Natural killer cell (primary cell): ENCODE results near the gene CHTF8. TPM values are rescaled to one million over a fixed set of nuclear protein-coding genes. Genes with fewer than 3 reads are reported as not detected.
"Not testable (repeated sequence)": the region's sequence is repeated elsewhere in the genome, so short reads cannot be mapped to it uniquely, and the experiment has no call there.

Source experiments
- ATAC-seq, 3 donors: fragments of 150-1000 bp in 2 of 3; fragments of 200-7000 bp in 1 of 3; cut with Tn5 transposase; 1 replicate in 1 of 3; 2 replicates in 2 of 3; pipeline ENCODE4 v1.10.0; 2021; ENCODE audit warnings: mild to moderate bottlenecking in 2 of 3, moderate library complexity in 2 of 3
- DNase-seq, 2 donors: peaks; one replicate each; pipeline versions ENCODE4 v3.0.0 to v3.0.0-alpha.2; 2013 to 2021; ENCODE audit warnings: mixed read lengths in 1 of 2
- H3K27ac ChIP-seq: one replicate; pipeline ENCODE4 v1.5.1; 2013; ENCODE audit warnings: mild to moderate bottlenecking, low read length
- H3K27me3 ChIP-seq: one replicate; pipeline ENCODE4 v1.6.1; 2013; ENCODE audit warnings: low read length; ENCODE audit not compliant: control insufficient read depth, insufficient read depth
- H3K36me3 ChIP-seq: one replicate; pipeline ENCODE4 v1.6.1; 2013; ENCODE audit warnings: low read length; ENCODE audit not compliant: control insufficient read depth, insufficient read depth
- H3K4me1 ChIP-seq: one replicate; pipeline ENCODE4 v1.6.1; 2013; ENCODE audit warnings: low read length; ENCODE audit not compliant: control insufficient read depth, insufficient read depth
- H3K4me3 ChIP-seq: one replicate; pipeline ENCODE4 v1.5.1; 2013; ENCODE audit warnings: low read length
- H3K9me3 ChIP-seq: one replicate; pipeline ENCODE4 v1.6.1; 2013; ENCODE audit warnings: low read length; ENCODE audit not compliant: control insufficient read depth, insufficient read depth
- H3K27ac Mint-ChIP-seq, 2 donors: one replicate each; pipeline ENCODE4 v1.8.0; 2022; ENCODE audit warnings: mild to moderate bottlenecking in 2 of 2, mixed read lengths in 2 of 2, moderate library complexity in 1 of 2
- H3K27me3 Mint-ChIP-seq, 2 donors: one replicate each; pipeline ENCODE4 v1.8.0; 2022; ENCODE audit warnings: low read depth in 2 of 2, mixed read lengths in 2 of 2
- H3K36me3 Mint-ChIP-seq: one replicate; pipeline ENCODE4 v1.8.0; 2022; ENCODE audit warnings: mixed read lengths
- H3K4me1 Mint-ChIP-seq, 2 donors: one replicate each; pipeline ENCODE4 v1.8.0; 2022; ENCODE audit warnings: mixed read lengths in 2 of 2
- H3K4me3 Mint-ChIP-seq: one replicate; pipeline ENCODE4 v1.8.0; 2022; ENCODE audit warnings: mild to moderate bottlenecking, moderate library complexity, mixed read lengths
- H3K9me3 Mint-ChIP-seq, 2 donors: one replicate each; pipeline ENCODE4 v1.8.0; 2022; ENCODE audit warnings: mixed read lengths in 2 of 2
- WGBS: methylation state at CpG from one replicate; pipeline ENCODE4 v1.1.7; 2013; ENCODE audit warnings: missing lambda C conversion rate; ENCODE audit not compliant: insufficient coverage; 5-methylcytosine and 5-hydroxymethylcytosine counted together
- intact Hi-C: fragments of 100-400 bp; cut with micrococcal nuclease; formaldehyde crosslinking; loops from one replicate; pipeline ENCODE4 v1.14.2; 2022
- total RNA-seq, 4 donors: library from RNA; stranded (reverse); fragments of 120-200 nt in 1 of 4; gene quantifications; one replicate each; pipeline versions ENCODE4 v1.2.3 to v1.2.4, GENCODE V29; 2013 to 2022
- TF ChIP-seq, protein P1 (sequence below): fragments of 200-600 bp; IDR thresholded peaks from one replicate; pipeline ENCODE4 v1.8.0; 2022; ENCODE audit warnings: antibody characterized with exemption

CHTF8 gene
- total RNA-seq, 3 donors from 2014 or later (not counting 1 experiment from before 2014, with no cell fraction given) = 45.7 to 76.5 (median 74.2) TPM

DNA sequence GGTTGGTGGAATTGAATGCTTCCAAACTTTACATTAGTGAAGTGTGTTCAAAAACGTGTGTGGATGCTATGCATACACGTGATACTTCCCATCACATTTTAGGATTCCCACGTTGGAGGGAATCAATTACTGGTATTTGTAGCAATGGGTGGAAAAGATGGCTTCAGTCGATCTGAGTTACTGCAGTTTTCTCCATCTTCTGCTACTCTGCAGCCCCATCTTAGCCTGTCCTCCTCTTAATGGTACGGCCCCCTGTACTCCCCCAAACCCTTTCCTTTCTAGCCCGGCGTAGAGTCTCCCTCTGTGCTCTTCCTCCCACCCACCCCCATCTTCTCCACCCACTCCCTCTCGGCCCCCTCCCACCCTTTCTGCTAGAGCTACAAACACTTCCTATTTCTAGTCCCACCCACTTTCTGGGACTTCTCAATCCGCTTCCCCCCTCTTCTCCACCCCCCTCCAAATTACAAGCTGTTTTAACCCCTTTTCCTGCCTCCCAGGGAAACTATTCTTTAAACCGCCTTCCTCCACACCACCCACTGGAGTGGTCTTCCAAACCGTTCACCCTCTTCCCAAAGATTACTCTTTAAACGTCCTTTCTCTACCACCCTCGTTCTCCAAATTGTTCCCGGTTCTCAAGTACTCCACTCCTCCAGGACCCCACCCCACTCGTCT, 1.1 kb downstream of the CHTF8 start:
- TF ChIP-seq, protein P1, sequence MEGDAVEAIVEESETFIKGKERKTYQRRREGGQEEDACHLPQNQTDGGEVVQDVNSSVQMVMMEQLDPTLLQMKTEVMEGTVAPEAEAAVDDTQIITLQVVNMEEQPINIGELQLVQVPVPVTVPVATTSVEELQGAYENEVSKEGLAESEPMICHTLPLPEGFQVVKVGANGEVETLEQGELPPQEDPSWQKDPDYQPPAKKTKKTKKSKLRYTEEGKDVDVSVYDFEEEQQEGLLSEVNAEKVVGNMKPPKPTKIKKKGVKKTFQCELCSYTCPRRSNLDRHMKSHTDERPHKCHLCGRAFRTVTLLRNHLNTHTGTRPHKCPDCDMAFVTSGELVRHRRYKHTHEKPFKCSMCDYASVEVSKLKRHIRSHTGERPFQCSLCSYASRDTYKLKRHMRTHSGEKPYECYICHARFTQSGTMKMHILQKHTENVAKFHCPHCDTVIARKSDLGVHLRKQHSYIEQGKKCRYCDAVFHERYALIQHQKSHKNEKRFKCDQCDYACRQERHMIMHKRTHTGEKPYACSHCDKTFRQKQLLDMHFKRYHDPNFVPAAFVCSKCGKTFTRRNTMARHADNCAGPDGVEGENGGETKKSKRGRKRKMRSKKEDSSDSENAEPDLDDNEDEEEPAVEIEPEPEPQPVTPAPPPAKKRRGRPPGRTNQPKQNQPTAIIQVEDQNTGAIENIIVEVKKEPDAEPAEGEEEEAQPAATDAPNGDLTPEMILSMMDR = no peak
- Histone ChIP-seq H3K36me3 (no peaks in the 10 kb centered on the region), H3K9me3 (no peaks in the 10 kb centered on the region), H3K4me1 (peaks cover 12% of the 10 kb centered on the region), H3K4me3 (peak overlapping the region; percentile 86), H3K27me3 (no peaks in the 10 kb centered on the region), H3K27ac (peak overlapping the region; percentile 82)
- H3K27me3 Mint-ChIP-seq = no peaks in the 10 kb centered on the region
- H3K36me3 Mint-ChIP-seq = no peaks in the 10 kb centered on the region
- WGBS = 3% methylated on average over 13 of the region's 15 CpGs
- no peak for ATAC-seq
- DNase-seq = peak in 1 of 2 donors; percentile 53
- peak overlapping the region; percentile 80 to 93 for H3K27ac Mint-ChIP-seq
- H3K9me3 Mint-ChIP-seq = no peaks in the 10 kb centered on the region
- intact Hi-C loops = no loop called here
- peaks cover 43 to 48% of the 10 kb centered on the region in 2 donors for H3K4me1 Mint-ChIP-seq
- H3K4me3 Mint-ChIP-seq = peak overlapping the region; percentile 94

DNA sequence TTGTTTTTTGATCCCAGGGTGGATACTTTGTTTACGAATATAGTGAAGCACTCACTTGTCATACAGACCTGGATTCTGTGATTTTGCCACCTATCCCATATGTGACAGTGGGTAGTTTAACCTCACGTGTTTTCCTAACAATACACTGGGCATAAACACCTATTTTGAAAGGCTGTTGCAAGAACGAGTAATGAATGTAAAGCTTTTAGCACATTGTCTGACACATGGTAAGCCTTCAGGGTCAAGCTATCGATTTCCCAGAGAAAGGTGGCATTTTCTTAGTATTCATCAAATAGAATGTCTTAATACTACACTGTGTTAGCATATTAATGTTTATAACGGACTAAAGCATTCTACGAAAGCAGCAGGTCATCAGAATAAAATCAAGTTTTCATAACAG, 1.9 kb downstream of the CHTF8 start:
- Histone ChIP-seq H3K4me1 (peaks cover 12% of the 10 kb centered on the region), H3K4me3 (no peak overlapping the region), H3K9me3 (no peaks in the 10 kb centered on the region), H3K27me3 (no peaks in the 10 kb centered on the region), H3K36me3 (no peaks in the 10 kb centered on the region), H3K27ac (peak overlapping the region; percentile 82)
- no peak for ATAC-seq
- no peaks in the 10 kb centered on the region for H3K36me3 Mint-ChIP-seq
- H3K9me3 Mint-ChIP-seq = no peaks in the 10 kb centered on the region
- no peaks in the 10 kb centered on the region for H3K27me3 Mint-ChIP-seq
- peaks cover 47 to 54% of the 10 kb centered on the region in 2 donors for H3K4me1 Mint-ChIP-seq
- no peak for DNase-seq
- WGBS = 71% methylated on average over 4 of the region's 6 CpGs
- peak overlapping the region; percentile 94 for H3K4me3 Mint-ChIP-seq
- peak overlapping the region; percentile 80 to 93 for H3K27ac Mint-ChIP-seq
- intact Hi-C loops = no loop called here
- TF ChIP-seq, protein P1 = no peak

DNA sequence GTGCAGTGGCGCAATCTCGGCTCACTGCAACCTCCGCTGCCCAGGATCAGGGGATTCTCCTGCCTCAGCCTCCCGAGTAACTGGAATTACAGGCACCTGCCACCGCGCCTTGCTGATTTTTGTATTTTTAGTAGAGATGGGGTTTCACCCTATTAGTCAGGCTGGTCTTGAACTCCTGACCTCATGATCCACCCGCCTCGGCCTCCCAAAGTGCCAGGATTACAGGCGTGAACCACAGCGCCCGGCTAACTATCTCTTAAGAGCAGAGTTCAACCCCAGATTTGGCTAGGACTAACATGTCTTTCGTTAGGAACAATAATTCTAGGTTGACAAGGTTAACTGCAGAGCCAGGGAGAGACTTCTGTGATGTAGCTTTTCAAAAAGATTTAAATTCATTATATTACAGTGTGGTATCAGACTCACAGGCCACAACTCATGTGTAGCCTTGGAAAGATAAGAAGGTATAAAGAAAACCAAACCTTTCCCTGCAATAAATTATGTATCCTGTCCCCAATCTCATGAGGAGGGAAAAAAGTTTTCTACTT, 4.3 kb downstream of the CHTF8 start:
- Histone ChIP-seq H3K4me3 (no peak overlapping the region), H3K36me3 (peaks cover 3% of the 10 kb centered on the region), H3K27me3 (no peaks in the 10 kb centered on the region), H3K9me3 (no peaks in the 10 kb centered on the region), H3K27ac (no peak overlapping the region), H3K4me1 (peaks cover 10% of the 10 kb centered on the region)
- DNase-seq = no peak
- H3K4me3 Mint-ChIP-seq = no peak overlapping the region
- TF ChIP-seq, protein P1 = no peak
- WGBS = 95% methylated on average over 12 of the region's 12 CpGs
- H3K36me3 Mint-ChIP-seq = no peaks in the 10 kb centered on the region
- no peaks in the 10 kb centered on the region for H3K27me3 Mint-ChIP-seq
- H3K27ac Mint-ChIP-seq = peak overlapping the region in 1 of 2 donors; percentile 14
- H3K4me1 Mint-ChIP-seq = peaks cover 39 to 51% of the 10 kb centered on the region in 2 donors
- no peak for ATAC-seq
- intact Hi-C loops = no loop called here
- no peaks in the 10 kb centered on the region for H3K9me3 Mint-ChIP-seq

DNA sequence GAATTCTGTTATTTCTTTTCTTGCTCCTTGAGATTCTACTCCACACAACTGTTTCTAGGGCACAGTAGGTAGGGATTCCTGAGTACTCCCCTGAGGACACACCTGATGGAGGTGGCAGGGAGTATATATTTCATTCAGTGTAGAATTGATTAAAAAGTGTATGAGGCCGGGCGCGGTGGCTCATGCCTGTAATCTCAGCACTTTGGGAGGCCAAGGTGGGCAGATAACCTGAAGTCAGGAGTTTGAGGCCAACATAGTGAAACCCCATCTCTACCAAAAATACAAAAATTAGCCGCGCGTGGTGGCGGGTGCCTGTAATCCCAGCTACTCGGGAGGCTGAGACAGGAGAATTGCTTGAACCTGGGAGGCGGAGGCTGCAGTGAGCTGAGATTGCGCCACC, 5.6 kb downstream of the CHTF8 start:
- H3K4me3 Mint-ChIP-seq, H3K27me3 Mint-ChIP-seq, H3K4me1 ChIP-seq, intact Hi-C loops, H3K36me3 ChIP-seq, H3K36me3 Mint-ChIP-seq, ATAC-seq, H3K27ac ChIP-seq, H3K9me3 Mint-ChIP-seq, H3K27me3 ChIP-seq, H3K9me3 ChIP-seq, DNase-seq, H3K4me3 ChIP-seq: not testable (repeated sequence)
- H3K4me1 Mint-ChIP-seq = peaks cover 32 to 47% of the 10 kb centered on the region in 2 donors
- peak overlapping the region in 1 of 2 donors; percentile 58 for H3K27ac Mint-ChIP-seq
- 98% methylated on average over 10 of the region's 10 CpGs for WGBS
